ENCODE data around the gene ZNF747. TPM values are rescaled to one million over a fixed set of nuclear protein-coding genes. Genes with fewer than 3 reads are reported as not detected.

Gene ZNF747
- total RNA-seq, 4 donors from 2014 or later: 16.0 to 25.7 (median 16.8) TPM

DNA sequence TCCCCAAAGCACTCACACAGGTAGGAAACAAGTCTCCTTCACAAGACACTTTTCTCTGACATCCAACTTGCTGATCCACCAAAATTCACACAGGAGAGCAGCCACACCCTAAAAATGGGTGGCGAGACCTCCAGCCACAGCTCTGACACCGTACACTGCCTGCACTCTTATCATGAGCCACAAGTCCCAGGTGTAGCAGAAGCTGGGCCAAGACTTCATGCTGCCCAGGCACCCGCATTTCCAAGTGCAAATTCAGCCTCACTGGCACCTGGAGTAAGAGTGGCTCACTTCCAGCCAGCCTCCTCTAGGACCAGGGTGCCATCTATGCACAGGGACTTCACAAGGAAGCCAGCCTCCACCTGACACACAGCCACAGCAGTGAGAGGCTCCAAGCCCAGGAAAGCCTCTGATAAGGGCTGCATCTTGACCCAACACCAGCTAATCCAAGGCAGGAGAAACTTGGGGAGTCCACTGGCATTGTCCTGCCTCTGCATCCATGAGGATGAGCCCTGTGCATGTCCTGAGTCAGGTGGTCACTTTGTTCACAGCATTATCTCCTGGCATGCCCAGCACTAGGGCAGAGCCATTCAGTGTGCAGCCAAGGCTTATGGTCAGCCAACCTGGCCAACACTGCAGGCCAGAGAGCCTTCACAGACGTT, 5.7 kb downstream of the ZNF747 start:
- WGBS, 2 donors (ENCODE audit: low coverage in 1 of 2): 78% methylated on average over 4 of the region's 4 CpGs; no CpG with 5 or more reads in 1 of the 2 donors
- H3K27ac ChIP-seq: peak overlapping the region in 3 of 4 donors; percentile 97 to 99 (median 99)

DNA sequence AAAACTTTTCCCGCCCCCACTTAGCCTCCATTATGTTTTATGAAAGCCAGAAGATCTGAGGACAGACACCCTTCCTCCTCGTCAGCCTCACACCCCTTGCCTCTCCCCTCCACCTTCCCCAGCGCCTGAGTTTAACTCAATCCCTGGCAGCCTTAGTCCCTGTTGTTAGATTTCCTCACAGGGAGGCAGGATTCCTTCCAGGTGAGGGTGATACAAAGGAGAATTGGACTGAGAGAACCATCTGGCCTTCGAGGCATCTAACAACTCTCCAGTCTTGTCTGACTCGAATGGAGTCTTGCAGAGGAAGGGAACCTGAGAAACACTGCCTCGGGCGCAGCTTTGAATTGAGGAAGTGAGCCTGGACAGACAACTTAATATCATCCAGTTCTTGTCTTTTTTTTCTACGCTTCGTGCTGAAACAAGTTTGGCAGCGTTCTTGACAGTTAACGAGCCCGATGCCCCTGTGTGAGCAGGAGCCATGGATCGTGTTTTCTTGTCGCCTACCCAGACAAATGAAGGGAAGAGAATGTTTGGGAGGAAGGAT, 7.0 kb downstream of the ZNF747 start:
- no peaks in the 10 kb centered on the region for H3K27me3 ChIP-seq
- peak overlapping the region in 2 of 4 donors; percentile 83 to 93 for H3K4me3 ChIP-seq
- H3K36me3 ChIP-seq: peaks cover 0 to 12% (median 4%) of the 10 kb centered on the region in 4 donors
- H3K27ac ChIP-seq: peak overlapping the region; percentile 97 to 99 (median 99)
- in situ Hi-C loops (cut with MboI; ENCODE audit: low pct_ligation_motif_present in 1 of 4, low pct_unique_long_range_greater_than_20kb in 1 of 4, low sequenced_read_pairs in 3 of 4): loop anchor here in 2 of 4 donors (10.0 kb wide), 2 partner anchors 83 to 93 kb away; partner anchors contain the start of genes DCTPP1 (in 1 of the 2) and SEPHS2 (in 1 of the 2)
- WGBS, 2 donors (ENCODE audit: low coverage in 1 of 2): 12 to 20% methylated on average over 6 to 14 of the region's 14 CpGs
- TF ChIP-seq POLR2A (IDR thresholded peaks at IDR 0.05): no peak
- H3K4me1 ChIP-seq: peaks cover 14 to 36% (median 19%) of the 10 kb centered on the region in 4 donors
- H3K9me3 ChIP-seq: no peaks in the 10 kb centered on the region
- DNase-seq: peak; percentile 62
- intact Hi-C loops (cut with DNase I; ENCODE audit: low total_unique reads): loop anchor here (10.0 kb wide), 1 partner anchor 83 kb away; the partner anchor contains the start of gene SEPHS2

More for the DNA sequence above, 5.7 kb downstream of the ZNF747 start:
- intact Hi-C loops (cut with DNase I; ENCODE audit: low total_unique reads): loop anchor here (10.0 kb wide), 1 partner anchor 84 kb away; the partner anchor contains the start of gene SEPHS2
- H3K4me3 ChIP-seq: no peak overlapping the region
- DNase-seq: no peak
- H3K4me1 ChIP-seq: peaks cover 19 to 44% (median 31%) of the 10 kb centered on the region in 4 donors
- in situ Hi-C loops (cut with MboI; ENCODE audit: low pct_ligation_motif_present in 1 of 4, low pct_unique_long_range_greater_than_20kb in 1 of 4, low sequenced_read_pairs in 3 of 4): loop anchor here in 2 of 4 donors (10.0 kb wide), 2 partner anchors 84 to 94 kb away; partner anchors contain the start of genes DCTPP1 (in 1 of the 2) and SEPHS2 (in 1 of the 2)
- H3K9me3 ChIP-seq: no peaks in the 10 kb centered on the region
- TF ChIP-seq EP300 (IDR thresholded peaks at IDR 0.05; ENCODE audit: low read depth): no peak
- TF ChIP-seq POLR2AphosphoS5 (IDR thresholded peaks at IDR 0.05): no peak
- no peak for TF ChIP-seq POLR2A (IDR thresholded peaks at IDR 0.05)
- TF ChIP-seq, protein P1, sequence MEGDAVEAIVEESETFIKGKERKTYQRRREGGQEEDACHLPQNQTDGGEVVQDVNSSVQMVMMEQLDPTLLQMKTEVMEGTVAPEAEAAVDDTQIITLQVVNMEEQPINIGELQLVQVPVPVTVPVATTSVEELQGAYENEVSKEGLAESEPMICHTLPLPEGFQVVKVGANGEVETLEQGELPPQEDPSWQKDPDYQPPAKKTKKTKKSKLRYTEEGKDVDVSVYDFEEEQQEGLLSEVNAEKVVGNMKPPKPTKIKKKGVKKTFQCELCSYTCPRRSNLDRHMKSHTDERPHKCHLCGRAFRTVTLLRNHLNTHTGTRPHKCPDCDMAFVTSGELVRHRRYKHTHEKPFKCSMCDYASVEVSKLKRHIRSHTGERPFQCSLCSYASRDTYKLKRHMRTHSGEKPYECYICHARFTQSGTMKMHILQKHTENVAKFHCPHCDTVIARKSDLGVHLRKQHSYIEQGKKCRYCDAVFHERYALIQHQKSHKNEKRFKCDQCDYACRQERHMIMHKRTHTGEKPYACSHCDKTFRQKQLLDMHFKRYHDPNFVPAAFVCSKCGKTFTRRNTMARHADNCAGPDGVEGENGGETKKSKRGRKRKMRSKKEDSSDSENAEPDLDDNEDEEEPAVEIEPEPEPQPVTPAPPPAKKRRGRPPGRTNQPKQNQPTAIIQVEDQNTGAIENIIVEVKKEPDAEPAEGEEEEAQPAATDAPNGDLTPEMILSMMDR (IDR thresholded peaks at IDR 0.05): no peak
- H3K27me3 ChIP-seq: no peaks in the 10 kb centered on the region
- H3K36me3 ChIP-seq: peaks cover 0 to 12% (median 4%) of the 10 kb centered on the region in 4 donors

DNA sequence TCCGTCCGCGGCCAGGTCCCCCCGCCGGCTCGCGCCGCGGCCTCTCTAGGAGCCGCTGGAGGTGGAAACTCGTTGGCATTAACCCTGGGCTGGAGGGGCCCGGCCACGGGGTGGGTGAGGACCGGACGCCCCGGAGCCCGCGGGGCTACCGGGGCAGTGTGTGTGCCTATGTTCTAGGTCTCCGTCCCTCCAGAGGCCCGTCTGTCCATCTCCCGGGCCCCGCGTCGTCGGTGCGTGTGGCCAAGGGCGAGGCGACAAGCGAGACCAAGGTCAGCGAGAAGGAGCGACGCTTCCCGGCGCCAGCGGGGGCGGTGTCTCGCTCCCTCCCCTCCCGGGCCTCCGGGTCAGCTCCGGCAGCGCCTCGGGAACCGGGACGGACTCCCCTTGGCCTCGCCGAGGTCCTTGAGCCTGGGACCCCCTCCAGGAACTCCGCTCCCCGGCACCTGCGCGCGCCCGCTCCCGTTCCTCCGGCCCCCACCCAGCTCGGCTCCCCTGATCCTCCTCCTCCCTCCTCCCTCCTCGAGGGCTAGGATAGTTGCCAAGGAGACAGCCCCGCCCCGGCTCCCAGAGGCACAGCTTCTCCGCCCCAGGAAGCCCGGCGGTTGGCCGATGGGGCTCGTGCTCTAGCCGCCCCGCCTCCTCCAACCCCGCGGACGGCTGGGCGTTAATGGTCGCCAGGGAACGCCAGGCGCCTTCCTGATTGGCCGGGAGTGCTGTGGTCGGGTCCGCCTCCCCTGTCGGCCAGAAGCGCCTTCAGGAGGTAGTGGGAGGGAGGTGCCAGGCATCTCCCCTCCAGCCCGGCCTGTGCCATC, 7.6 kb downstream of the ZNF747 start:
- WGBS, 2 donors (ENCODE audit: low coverage in 1 of 2): 0% methylated on average over 51 of the region's 79 CpGs; no CpG with 5 or more reads in 1 of the 2 donors
- TF ChIP-seq, protein P1 (IDR thresholded peaks at IDR 0.05): peak; percentile 24 to 71 (median 34)
- TF ChIP-seq POLR2AphosphoS5 (IDR thresholded peaks at IDR 0.05) (peak; percentile 43 to 87 (median 87)), POLR2A (IDR thresholded peaks at IDR 0.05) (peak; percentile 93), EP300 (IDR thresholded peaks at IDR 0.05; ENCODE audit: low read depth) (no peak)
- Histone ChIP-seq H3K36me3 (peaks cover 0 to 8% (median under 1%) of the 10 kb centered on the region in 4 donors), H3K4me1 (peaks cover 14 to 41% (median 20%) of the 10 kb centered on the region in 4 donors), H3K27ac (peak overlapping the region; percentile 97 to 99 (median 99)), H3K27me3 (no peaks in the 10 kb centered on the region), H3K4me3 (peak overlapping the region; percentile 75 to 93 (median 84)), H3K9me3 (no peaks in the 10 kb centered on the region)
- DNase-seq: peak; percentile 99
- intact Hi-C loops (cut with DNase I; ENCODE audit: low total_unique reads) (loop anchor here (10.0 kb wide), 1 partner anchor 82 kb away; the partner anchor contains the start of gene SEPHS2), in situ Hi-C loops (cut with MboI; ENCODE audit: low pct_ligation_motif_present in 1 of 4, low pct_unique_long_range_greater_than_20kb in 1 of 4, low sequenced_read_pairs in 3 of 4) (loop anchor here in 2 of 4 donors (10.0 kb wide), 2 partner anchors 82 to 92 kb away; partner anchors contain the start of genes DCTPP1 (in 1 of the 2) and SEPHS2 (in 1 of the 2))

DNA sequence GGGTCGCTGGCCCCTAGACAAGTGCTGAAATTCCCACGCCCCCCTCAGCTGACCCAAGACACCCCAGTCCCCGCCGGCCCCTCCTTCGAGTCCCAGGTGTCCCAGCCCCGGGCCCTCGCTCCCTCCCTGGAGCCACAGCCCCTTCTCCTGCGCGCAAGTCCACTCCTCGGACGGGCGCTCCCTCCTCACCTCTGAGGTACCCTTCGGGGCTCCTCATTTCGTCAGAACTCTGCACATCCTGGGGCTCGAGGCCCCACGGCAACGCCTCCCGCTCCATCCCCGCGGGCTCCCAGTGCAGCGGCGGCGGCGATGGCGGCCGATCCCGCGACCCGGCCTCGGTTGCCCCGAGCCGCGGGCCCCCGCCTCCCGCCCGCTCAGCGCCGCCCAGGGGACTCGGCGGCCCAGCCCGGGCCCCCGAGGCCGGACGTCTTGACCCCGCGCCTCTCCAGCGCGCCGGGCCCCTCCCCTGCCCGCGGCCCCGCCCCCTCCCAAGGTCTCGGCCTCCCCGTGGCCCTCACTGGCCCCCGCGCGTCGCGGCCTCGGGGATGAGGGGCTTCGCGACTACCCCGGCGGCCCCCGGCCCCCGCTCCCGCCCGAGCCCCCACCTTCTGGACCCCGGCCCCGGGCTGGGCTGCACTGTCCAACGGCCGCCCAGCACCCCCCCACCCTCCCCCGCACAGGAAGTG, 8.4 kb downstream of the ZNF747 start, which contains the start of gene ZNF768:
Gene ZNF768, minus strand, starts transcription at position 430 of the 686 bp plus-strand sequence. Its CDS starts 153 bp downstream, at position 277.
- Histone ChIP-seq H3K27me3 (no peaks in the 10 kb centered on the region), H3K36me3 (peaks cover 0 to under 1% (median 0%) of the 10 kb centered on the region in 4 donors), H3K9me3 (no peaks in the 10 kb centered on the region), H3K4me1 (peaks cover 14 to 46% (median 22%) of the 10 kb centered on the region in 4 donors), H3K27ac (peak within 1 kb of the TSS; percentile 97 to 99 (median 99)), H3K4me3 (peak within 1 kb of the TSS; percentile 75 to 93 (median 84))
- peak; percentile 46 for DNase-seq
- in situ Hi-C loops (cut with MboI; ENCODE audit: low pct_ligation_motif_present in 1 of 4, low pct_unique_long_range_greater_than_20kb in 1 of 4, low sequenced_read_pairs in 3 of 4) (loop anchor here in 2 of 4 donors (10.0 kb wide), 2 partner anchors 81 to 91 kb away; partner anchors contain the start of genes DCTPP1 (in 1 of the 2) and SEPHS2 (in 1 of the 2)), intact Hi-C loops (cut with DNase I; ENCODE audit: low total_unique reads) (loop anchor here (10.0 kb wide), 1 partner anchor 81 kb away; the partner anchor contains the start of gene SEPHS2)
- peak; percentile 32 for TF ChIP-seq POLR2A (IDR thresholded peaks at IDR 0.05)
- TF ChIP-seq, protein P1 (IDR thresholded peaks at IDR 0.05): no peak
- 12% methylated on average over 10 of the region's 73 CpGs; no CpG with 5 or more reads in 1 of the 2 donors for WGBS, 2 donors (ENCODE audit: low coverage in 1 of 2)

Measured in transverse colon (tissue), 4 donors.